GM21360 (cell line): Measurements from ENCODE around the gene POLR3GL.
"Not testable (repeated sequence)": the region's sequence is repeated elsewhere in the genome, so short reads cannot be mapped to it uniquely, and the experiment has no call there.

Experiments used
- ATAC-seq: cut with Tn5 transposase; IDR thresholded peaks from one replicate; pipeline ENCODE4 v1.9.1; 2021; ENCODE audit warnings: mild to moderate bottlenecking, moderate library complexity; ENCODE audit not compliant: unreplicated experiment

POLR3GL gene

GRCh38 chr1:145964328-145965118, at the start of gene POLR3GL, which contains the start of gene ANKRD34A:
Gene POLR3GL, plus strand, starts transcription at chr1:145964690. Its CDS starts 10,176 bp downstream, at chr1:145974866.
Gene ANKRD34A, minus strand, starts transcription at chr1:145964575. Its CDS starts 2,816 bp downstream, at chr1:145961759.
- ATAC-seq = peak; percentile 72

DNA sequence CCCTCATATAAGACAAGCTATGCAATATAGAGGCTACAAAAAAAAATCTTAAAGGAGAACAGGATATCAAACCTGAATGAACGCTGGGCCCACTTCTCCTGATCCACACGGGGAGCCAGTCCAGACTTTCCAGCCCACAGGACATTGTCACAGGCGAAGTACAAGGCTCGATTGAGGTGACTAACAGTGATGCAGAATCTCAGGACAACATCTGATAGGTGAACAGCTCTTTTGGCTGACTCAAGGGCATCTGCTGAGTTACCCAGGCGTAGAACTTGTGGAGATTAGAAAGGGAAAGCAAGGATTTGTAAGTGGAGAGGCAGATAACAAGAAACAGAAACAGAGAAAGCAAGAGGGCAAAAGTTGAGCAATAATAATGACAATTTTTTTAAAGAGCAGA, 47.7 kb upstream of the POLR3GL start:
- no peak for ATAC-seq

GRCh38 chr1:145917595-145917994, 46.9 kb upstream of the POLR3GL start:
- ATAC-seq = no peak

DNA sequence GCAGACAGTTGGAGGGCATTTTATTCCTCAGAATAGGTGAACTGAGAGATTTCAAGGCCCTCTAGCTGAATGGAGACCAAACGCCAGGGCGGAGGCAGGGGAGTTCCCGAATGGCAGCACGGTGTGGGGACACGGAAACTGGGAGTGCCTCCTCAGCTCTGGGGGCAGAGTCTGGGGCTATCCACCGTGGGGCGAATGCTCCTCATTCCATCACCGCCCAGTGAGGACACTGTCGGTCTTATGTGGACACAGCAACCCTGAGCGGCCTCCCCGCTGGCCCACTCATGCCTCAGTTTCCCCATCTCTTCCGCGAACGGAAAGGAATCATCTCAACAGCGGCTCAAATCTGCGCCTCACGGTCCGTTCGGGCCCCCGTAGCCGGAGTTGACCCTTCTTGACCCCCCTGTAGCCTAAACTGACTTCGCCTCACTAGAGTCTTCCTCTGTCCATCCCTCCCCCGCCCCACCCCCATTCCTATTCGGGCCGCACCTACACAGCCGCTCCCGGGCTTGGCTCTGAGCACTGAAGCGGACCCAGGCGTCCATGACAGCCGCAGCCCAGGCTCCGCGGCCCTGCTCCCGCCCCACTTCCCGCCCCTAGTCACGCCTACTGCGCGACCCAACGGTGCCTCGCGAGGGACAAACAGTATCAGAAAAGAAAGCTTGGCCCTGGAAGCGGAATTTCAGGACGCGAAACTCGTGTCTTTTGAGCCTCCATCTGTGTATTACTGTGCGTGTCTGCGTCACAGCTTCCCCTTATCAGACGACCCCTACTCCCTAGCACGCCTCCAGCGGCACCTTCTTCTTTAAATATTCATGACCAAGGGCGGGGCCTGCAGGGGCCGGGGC, 46.1 kb upstream of the POLR3GL start, which contains the start of gene PEX11B:
Gene PEX11B (minus strand): TSS at position 574 of the 848 bp plus-strand sequence. CDS start 29 bp downstream, at position 545.
- ATAC-seq = peak; percentile 76

DNA sequence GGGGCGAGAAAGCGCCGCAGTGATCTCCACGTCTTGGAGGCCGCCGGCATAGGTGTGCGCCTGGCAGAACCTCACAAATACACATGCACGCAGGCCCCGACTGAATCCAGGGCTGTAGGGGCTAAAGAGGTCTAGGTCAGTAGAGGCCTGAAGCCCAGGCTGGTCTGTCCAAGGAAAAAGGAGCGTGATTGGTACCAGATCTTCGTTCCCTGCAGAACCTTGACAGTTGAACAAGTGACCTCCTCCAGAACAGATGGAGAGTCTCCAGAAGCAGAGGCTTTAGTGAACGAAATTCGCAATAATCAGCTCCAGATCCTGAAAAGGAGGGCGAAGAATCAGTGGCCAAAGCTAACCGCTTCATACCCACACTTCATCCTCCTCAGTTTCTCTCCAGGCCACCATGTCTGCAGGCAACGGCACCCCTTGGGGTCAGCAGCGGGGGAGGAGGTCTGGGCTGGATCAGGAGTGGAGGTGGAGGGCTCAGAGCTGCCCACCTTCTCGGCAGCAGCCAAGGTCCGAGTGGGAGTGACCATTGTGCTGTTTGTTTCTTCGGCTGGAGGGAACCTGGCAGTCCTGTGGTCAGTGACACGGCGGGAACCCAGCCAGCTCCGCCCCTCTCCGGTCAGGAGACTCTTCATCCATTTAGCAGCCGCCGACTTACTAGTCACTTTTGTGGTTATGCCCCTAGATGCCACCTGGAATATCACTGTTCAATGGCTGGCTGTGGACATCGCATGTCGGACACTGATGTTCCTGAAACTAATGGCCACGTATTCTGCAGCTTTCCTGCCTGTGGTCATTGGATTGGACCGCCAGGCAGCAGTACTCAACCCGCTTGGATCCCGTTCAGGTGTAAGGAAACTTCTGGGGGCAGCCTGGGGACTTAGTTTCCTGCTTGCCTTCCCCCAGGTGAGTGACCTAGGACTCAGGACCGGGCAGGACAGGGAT, 45.2 kb upstream of the POLR3GL start:
- no peak for ATAC-seq

DNA sequence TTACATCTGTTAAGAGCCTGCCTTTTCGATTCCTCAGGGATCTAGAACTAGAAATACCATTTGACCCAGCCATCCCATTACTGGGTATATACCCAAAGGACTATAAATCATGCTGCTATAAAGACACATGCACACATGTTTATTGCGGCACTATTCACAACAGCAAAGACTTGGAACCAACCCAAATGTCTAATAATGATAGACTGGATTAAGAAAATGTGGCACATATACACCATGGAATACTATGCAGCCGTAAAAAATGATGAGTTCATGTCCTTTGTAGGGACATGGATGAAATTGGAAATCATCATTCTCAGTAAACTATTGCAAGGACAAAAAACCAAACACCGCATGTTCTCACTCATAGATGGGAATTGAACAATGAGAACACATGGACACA, 44.2 kb upstream of the POLR3GL start:
- not testable (repeated sequence) for ATAC-seq

GRCh38 chr1:145922266-145922665, 42.2 kb upstream of the POLR3GL start:
- ATAC-seq = no peak

DNA sequence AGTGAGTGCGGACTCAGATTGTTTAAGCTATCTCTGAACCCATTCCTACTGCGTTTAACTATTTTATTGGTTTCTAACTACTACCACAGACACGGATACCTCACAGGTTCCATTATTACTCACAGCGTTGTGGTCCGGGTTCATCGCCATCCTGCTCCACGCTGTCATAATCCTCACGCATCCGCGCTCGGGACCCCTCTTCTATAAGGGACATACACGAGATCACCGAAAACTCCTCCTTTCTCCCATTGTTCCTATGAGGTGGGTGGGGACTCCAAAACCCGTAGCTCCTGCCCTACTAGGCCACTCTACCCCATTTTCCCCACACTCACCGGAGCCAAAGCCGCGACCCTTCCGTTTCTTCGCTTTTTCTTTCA, 37.8 kb upstream of the POLR3GL start:
- peak; percentile 2 for ATAC-seq

DNA sequence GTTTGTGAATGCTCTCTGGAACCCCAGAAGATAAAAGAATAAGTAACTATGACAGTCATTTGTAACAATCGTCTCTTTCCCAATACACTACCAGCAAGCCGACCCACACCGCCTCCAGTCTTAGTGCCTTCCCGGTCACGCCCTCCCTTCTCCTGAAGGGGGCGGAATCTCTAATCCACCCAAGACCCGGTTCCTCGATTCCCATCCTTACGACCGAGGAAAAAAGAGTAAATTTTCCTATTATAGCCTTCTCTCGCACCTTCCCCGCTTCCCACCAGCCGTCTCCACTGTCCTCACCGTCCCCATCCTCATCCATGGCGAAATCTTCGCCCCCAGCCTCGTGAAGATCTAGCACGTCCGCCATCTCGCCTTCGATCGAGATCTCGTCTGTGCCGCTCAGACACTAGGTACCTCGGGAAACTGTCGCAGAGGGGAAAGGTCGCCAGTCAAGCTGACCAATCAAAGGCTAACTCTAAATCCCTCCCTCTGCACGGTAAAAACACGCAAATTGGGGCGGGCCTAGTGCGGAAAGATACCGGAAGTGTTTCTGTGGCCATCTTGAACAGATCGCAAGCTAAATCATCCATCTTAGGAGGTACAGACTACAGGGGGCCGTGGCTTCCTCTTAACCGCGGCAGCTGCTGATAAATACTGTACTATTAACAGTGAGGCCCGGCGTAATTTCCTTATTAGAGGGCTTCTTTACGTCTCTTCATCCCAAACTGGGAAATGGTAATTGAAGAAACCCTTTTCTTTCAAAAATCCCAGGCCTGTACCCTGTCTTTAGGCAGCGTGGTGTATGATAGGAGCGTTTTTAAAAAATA, 37.2 kb upstream of the POLR3GL start, which contains the start of gene RBM8A:
Gene RBM8A (minus strand): TSS at position 422 of the 824 bp plus-strand sequence. CDS start 58 bp downstream, at position 364.
- ATAC-seq = peak; percentile 95

- ATAC-seq = no peak
Measured at GRCh38 chr1:145927916-145928643, 36.4 kb upstream of the POLR3GL start.

GRCh38 chr1:145932522-145933009, 31.9 kb upstream of the POLR3GL start:
- ATAC-seq = not testable (repeated sequence)

DNA sequence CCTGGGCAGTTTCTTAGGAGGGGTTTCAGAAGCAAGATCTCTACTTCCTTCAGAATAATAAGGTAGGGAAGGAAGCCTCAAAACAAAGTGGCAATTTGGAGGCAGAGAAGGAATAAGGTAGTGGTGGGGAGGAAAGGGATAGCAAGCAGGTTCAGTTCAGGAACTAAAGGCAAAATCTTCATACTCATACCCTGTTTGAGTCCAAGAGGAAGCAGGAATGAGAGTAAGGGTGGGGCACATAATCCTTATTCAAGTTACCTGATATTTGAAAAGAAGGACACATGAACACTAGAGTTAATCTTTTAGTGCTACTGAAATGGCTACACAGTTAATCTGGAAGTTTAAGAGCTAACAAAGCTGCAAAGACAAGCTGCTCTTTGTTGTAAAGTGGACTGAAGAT, 28.8 kb upstream of the POLR3GL start:
- no peak for ATAC-seq

DNA sequence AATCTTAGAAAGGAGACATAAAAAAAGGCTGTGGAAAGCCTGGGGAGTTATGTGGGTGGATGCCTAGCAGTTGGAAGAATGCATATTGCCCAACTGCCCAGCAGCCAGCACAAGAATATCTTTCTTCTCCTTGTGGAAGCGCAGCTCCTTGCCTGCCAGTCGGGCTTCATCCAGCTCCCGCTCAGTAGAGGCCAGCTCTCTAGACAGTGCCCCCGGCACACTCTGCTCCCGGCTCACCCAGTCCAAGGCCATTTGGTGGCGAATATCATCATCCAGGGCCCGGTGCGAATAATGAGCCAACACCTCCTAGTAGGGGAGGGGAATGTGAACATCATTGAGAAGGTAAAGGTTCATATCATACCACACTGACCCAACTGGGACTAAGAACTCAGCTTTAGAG, 28.2 kb upstream of the POLR3GL start:
- no peak for ATAC-seq

DNA sequence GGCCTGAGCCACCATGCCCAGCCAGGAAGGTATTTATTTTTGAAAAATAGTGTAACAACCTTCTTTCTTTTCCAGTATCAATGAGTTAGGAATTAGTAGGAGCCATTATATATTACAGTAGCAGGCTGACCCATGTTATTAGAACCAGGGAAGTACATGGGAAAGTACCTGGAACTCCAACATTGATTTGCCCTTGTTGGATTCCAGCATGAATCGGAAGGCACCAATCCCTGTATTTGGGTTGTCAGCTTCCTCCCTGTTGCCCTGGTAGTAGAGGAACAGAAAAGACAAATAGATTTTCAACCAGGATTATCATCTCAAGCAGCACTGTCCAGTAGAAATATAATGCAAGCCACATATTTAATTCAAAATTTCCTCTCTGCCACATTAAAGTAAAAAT, 27.1 kb upstream of the POLR3GL start:
- ATAC-seq = no peak

DNA sequence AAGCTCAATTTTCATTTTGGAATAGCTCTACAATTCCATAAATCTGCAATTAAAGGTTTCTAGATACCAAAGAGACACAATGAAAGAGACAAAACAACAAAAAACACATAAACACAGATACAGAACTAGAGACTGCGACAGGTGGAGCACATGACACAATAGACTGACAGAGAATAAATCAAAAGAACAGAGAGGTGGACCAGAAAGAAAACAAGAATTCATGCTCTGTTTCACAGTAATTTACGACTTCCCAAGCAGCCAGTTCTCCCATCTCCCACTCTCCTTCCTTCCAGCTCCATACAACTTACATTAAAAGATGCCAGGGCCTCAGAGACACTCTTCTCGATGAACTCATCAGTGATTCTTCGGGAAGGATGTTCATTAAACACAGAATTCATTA, 22.1 kb upstream of the POLR3GL start:
- ATAC-seq = no peak

DNA sequence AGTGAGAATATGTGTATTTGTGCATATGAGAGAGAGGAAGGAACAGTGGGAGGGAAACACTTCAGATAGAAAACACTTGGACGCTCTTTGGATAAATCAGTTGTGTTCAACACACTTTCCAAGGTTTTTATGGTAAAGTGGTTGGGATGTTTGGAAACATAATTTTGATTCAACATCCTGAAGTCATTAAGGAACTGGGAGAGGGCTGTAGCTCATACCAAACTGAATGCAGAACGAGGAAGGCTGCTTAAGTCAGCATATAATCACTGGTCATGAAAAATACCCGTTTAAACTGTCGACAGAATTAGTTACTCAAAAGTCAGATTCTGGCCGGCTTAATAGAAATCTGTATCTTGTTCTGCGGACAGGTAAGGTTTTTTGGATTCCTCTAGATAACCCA, 21.6 kb upstream of the POLR3GL start:
- ATAC-seq = no peak

- no peak for ATAC-seq
Measured at GRCh38 chr1:145944532-145944931, 20.0 kb upstream of the POLR3GL start.

DNA sequence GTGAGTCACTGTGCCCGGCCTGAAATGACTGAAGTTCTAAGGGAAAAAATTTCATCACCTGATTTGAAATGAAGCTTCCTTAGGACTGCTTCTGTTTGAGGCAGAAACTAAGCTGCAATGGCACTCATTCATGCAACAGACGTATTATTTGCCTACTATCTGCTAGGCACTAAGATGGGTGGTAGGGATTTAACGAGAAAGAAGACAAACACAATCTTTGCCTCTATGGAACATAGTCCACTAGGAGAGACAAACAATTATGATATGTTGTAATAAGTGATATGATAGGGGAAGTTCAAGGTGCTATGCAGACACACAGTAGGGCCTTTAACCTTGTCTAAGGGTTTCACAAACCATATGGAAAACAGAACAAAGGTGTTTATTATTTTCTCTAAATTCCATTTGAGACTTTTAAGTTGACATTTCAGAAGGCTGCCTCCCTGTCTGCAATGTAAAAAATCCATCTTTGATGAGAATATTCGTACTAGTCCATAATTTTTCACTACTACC, 18.0 kb upstream of the POLR3GL start:
- ATAC-seq = no peak

GRCh38 chr1:145947551-145947950, 16.9 kb upstream of the POLR3GL start:
- no peak for ATAC-seq
